GM04503 (cell line): Measurements from ENCODE around the gene FZR1.
"Not testable (repeated sequence)": the region's sequence is repeated elsewhere in the genome, so short reads cannot be mapped to it uniquely, and the experiment has no call there.

Experiments
- DNase-seq: peaks from one replicate; pipeline ENCODE4 v3.0.0-alpha.2; 2012; ENCODE audit warnings: low read depth

FZR1 gene

GRCh38 chr19:3514930-3515329 is 8.8 kb downstream of the FZR1 start:
- DNase-seq: no peak

DNA sequence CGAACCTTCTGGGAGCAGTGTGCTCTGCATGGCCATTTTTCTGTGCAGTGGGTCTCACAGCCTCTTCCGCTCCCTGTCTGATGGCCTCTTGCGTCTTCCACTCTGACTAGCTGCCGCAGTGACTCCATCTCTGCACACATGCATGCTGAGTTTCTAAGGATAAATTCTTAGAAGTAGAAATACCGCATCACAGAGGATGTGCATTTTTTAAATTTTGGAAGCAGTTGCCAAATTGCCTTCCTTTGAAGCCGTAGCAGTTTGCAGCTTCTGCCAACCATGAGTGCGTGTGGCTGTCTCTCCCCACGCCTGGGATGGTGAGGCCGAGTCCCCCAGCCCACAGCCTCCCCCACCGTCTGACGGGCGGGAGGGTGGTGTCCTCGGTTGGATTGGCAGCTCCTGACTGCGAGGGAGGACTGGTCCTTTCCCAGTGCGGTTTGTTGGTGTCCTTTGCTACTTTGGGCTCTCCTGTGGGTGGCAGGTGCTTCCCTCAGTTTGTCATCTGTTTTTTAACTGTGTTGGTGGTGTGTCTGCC is 9.8 kb downstream of the FZR1 start:
- no peak for DNase-seq

GRCh38 chr19:3516675-3517207 is 10.6 kb downstream of the FZR1 start:
- DNase-seq: no peak

- no peak for DNase-seq
These were observed 11.5 kb downstream of the FZR1 start for GRCh38 chr19:3517638-3518037.

- no peak for DNase-seq
These were observed 12.1 kb downstream of the FZR1 start for GRCh38 chr19:3518255-3518654.

- DNase-seq: no peak
These were observed 12.5 kb downstream of the FZR1 start for GRCh38 chr19:3518659-3519058.

GRCh38 chr19:3519126-3519525 is 13.0 kb downstream of the FZR1 start:
- DNase-seq: no peak

DNA sequence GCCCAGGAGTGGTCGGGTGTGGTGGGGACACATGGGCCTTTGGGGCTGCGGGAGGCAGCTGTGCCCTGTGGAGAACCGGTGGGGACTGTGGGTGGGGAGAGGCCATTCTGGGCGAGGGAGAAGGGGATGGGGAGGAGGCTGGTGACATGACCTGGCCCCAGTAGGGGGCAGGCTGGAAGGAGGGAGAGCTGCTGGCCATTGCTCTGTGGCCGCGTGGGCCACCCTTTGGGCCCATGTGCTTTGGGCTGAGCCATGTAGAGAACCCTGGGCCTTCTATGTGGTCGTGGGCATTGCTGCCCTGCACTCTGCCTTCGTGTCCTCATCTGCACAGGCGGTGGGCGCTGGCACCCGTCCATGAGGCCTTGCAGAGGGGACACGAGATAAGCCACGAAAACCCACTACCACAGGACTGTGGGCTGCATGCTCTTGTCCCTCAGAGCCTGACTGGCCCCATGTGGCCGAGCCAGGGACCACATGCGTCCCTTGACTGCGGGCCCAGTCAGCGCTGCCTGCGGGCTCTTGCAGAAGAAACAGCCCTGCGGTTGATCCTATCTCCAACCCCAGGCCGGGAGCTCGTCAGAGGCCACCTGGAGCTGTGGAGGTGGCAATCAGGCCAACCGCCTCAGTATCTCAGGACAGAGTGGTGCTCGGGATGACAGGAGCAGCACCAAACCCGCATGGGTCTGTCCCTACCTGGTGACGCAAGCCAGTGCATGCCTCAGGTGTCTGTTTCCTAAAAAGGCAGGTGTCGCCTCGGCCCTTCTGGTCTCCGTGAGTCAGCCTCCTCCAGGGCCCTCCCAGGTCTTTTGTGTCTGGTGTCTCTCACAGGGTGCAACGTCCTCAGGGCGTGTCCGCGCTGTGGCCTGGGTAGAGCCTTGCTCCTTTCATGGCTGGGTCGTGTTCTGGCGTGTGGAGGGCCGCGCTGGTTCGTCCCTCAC is 14.3 kb downstream of the FZR1 start:
- no peak for DNase-seq

GRCh38 chr19:3521104-3521445 is 15.0 kb downstream of the FZR1 start:
- DNase-seq: no peak

- DNase-seq: no peak
These were observed 16.6 kb downstream of the FZR1 start for GRCh38 chr19:3522421-3523360.

DNA sequence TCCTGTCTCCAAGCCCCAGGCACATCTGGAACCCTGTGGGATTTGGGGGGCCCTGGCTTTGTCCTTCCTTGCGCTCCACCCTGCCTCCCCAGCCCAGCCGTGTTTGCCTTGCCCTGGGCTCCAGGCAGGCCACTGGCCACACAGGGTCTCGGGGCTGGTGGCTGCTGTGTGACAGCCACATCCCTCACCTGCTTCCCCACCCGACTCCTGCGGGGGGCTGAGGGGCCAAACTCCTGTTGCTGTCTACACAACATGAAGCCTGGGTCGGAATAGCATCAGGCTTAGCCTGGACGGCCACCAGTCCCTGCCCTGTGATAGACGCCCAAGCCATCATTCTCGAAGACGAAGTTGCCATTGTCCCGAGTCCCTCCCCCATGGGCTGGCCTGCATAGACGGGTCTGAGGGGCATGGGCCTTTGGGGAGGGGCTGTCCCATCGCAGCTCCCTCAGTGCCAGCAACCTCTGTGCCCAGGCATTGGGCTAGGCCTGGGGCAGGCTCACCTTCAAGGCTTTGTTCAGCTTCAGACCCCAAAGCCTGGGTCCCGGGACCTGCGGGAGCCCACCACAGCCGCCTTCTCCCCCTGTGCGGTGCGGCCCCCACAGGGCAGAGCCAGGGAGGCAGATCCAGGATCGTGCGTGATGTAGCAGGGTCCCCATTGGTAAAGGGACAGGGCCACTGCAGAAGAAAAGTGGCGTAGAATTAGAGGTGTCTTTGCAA is 17.4 kb downstream of the FZR1 start:
- no peak for DNase-seq

- no peak for DNase-seq
These were observed 18.1 kb downstream of the FZR1 start for GRCh38 chr19:3524078-3524842.

GRCh38 chr19:3524904-3525451 is 18.9 kb downstream of the FZR1 start:
- DNase-seq: no peak

GRCh38 chr19:3526507-3527237 is 20.6 kb downstream of the FZR1 start:
- no peak for DNase-seq

- no peak for DNase-seq
These were observed 21.3 kb downstream of the FZR1 start for GRCh38 chr19:3527238-3527910.

- no peak for DNase-seq
These were observed 22.0 kb downstream of the FZR1 start for GRCh38 chr19:3528080-3528479.

GRCh38 chr19:3528539-3529211 is 22.6 kb downstream of the FZR1 start:
- DNase-seq: no peak

DNA sequence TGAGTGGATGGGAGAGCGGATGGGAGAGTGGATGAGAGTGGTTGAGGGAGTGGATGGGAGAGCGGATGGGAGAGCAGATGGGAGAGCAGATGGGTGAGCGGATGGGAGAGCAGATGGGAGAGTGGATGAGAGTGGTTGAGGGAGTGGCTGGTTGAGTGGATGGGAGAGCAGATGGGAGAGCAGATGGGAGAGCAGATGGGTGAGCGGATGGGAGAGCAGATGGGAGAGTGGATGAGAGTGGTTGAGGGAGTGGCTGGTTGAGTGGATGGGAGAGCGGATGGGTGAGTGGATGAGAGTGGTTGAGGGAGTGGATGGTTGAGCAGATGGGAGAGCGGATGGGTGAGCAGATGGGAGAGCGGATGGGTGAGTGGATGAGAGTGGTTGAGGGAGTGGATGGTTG is 23.2 kb downstream of the FZR1 start:
- not testable (repeated sequence) for DNase-seq

DNA sequence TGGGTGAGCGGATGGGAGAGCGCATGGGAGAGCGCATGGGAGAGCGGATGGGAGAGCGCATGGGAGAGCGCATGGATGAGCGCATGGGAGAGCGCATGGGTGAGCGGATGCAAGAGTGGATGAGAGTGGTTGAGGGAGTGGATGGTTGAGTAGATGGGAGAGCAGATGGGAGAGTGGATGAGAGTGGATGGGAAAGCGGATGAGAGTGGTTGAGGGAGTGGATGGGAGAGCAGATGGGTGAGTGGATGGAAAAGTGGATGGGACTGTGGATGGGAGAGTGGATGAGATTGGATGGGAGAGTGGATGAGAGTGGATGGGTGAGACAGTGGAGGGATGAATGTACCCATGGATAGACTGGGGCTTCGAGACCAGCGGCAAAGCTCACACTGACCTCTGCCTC is 24.3 kb downstream of the FZR1 start:
- DNase-seq: no peak
